A673 (cell line): Measurements from ENCODE around the gene CCL27.

Experiments used
- CTCF ChIP-seq: fragments of 300-800, 200-600 bp; sonication (generic); conservative IDR thresholded peaks from 2 replicates; pipeline ENCODE4 v1.5.1; 2017; ENCODE audit warnings: low read depth, mild to moderate bottlenecking, antibody characterized with exemption, low read length, moderate library complexity, mixed read lengths
- EZH2 ChIP-seq: fragments of 200-600 bp; sonication (generic); IDR thresholded peaks from 2 replicates; pipeline ENCODE4 v1.6.1; 2017; ENCODE audit warnings: borderline replicate concordance, low read depth, mild to moderate bottlenecking, mixed read lengths, antibody characterized with exemption, low read length; ENCODE audit not compliant: poor library complexity, severe bottlenecking

GRCh38 chr9:34658461-34658860 is 4.0 kb downstream of the CCL27 start:
- no peak for TF ChIP-seq CTCF
- TF ChIP-seq EZH2 = no peak
